ENCODE measurements around the gene RFX4.

The RFX4 gene

DNA sequence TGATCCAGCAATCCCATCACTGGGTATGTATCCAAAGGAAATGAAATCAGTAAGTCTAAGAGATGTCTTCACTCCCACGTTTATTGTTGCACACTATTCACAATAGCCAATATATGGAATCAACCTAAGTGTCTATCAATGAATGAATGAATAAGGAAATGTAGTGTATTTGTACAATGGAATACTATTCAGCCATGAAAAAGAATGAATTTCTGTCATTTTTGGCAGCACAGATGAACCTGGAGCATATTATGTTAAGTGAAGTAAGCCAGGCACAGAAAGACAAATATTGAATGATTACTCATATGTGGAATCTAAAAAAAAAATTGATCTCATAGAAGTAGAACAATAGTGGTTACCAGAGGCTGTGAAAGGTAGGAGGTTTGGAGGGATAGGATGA is 30.6 kb upstream of the RFX4 start:
- DNase-seq (ENCODE audit: low read depth in 1 of 2, low spot score in 1 of 2), result no peak
- H3K4me3 ChIP-seq (replicated peaks; ENCODE audit: insufficient read depth, low read length), result no peak overlapping the region
- no peaks in the 10 kb centered on the region for H3K27me3 ChIP-seq (ENCODE audit: insufficient read depth, poor library complexity, severe bottlenecking)
- no peak for TF ChIP-seq GABPA (IDR thresholded peaks at IDR 0.05; ENCODE audit: low read depth)
- TF ChIP-seq, protein P1, sequence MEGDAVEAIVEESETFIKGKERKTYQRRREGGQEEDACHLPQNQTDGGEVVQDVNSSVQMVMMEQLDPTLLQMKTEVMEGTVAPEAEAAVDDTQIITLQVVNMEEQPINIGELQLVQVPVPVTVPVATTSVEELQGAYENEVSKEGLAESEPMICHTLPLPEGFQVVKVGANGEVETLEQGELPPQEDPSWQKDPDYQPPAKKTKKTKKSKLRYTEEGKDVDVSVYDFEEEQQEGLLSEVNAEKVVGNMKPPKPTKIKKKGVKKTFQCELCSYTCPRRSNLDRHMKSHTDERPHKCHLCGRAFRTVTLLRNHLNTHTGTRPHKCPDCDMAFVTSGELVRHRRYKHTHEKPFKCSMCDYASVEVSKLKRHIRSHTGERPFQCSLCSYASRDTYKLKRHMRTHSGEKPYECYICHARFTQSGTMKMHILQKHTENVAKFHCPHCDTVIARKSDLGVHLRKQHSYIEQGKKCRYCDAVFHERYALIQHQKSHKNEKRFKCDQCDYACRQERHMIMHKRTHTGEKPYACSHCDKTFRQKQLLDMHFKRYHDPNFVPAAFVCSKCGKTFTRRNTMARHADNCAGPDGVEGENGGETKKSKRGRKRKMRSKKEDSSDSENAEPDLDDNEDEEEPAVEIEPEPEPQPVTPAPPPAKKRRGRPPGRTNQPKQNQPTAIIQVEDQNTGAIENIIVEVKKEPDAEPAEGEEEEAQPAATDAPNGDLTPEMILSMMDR (IDR thresholded peaks at IDR 0.05; ENCODE audit: insufficient read depth, low read length), result no peak
- TF ChIP-seq, protein P2, sequence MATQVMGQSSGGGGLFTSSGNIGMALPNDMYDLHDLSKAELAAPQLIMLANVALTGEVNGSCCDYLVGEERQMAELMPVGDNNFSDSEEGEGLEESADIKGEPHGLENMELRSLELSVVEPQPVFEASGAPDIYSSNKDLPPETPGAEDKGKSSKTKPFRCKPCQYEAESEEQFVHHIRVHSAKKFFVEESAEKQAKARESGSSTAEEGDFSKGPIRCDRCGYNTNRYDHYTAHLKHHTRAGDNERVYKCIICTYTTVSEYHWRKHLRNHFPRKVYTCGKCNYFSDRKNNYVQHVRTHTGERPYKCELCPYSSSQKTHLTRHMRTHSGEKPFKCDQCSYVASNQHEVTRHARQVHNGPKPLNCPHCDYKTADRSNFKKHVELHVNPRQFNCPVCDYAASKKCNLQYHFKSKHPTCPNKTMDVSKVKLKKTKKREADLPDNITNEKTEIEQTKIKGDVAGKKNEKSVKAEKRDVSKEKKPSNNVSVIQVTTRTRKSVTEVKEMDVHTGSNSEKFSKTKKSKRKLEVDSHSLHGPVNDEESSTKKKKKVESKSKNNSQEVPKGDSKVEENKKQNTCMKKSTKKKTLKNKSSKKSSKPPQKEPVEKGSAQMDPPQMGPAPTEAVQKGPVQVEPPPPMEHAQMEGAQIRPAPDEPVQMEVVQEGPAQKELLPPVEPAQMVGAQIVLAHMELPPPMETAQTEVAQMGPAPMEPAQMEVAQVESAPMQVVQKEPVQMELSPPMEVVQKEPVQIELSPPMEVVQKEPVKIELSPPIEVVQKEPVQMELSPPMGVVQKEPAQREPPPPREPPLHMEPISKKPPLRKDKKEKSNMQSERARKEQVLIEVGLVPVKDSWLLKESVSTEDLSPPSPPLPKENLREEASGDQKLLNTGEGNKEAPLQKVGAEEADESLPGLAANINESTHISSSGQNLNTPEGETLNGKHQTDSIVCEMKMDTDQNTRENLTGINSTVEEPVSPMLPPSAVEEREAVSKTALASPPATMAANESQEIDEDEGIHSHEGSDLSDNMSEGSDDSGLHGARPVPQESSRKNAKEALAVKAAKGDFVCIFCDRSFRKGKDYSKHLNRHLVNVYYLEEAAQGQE (IDR thresholded peaks at IDR 0.05; ENCODE audit: insufficient replicate concordance, low read depth), result no peak
- no peak for TF ChIP-seq POLR2AphosphoS5 (IDR thresholded peaks at IDR 0.05; ENCODE audit: low read depth)
- TF ChIP-seq SPI1 (IDR thresholded peaks at IDR 0.05; ENCODE audit: borderline replicate concordance, low read depth), result no peak
- no peak overlapping the region for H3K27ac ChIP-seq (replicated peaks)

- no peak overlapping the region for H3K4me3 ChIP-seq (replicated peaks; ENCODE audit: insufficient read depth, low read length)
- peaks cover 12% of the 10 kb centered on the region for H3K27me3 ChIP-seq (ENCODE audit: insufficient read depth, poor library complexity, severe bottlenecking)
- no peak for DNase-seq (ENCODE audit: low read depth in 1 of 2, low spot score in 1 of 2)
- no peak overlapping the region for H3K27ac ChIP-seq (replicated peaks)
- TF ChIP-seq SPI1 (IDR thresholded peaks at IDR 0.05; ENCODE audit: borderline replicate concordance, low read depth), result no peak
- TF ChIP-seq, protein P2 (IDR thresholded peaks at IDR 0.05; ENCODE audit: insufficient replicate concordance, low read depth), result no peak
- no peak for TF ChIP-seq POLR2AphosphoS5 (IDR thresholded peaks at IDR 0.05; ENCODE audit: low read depth)
Observed at GRCh38 chr12:106564678-106565329, 18.0 kb upstream of the RFX4 start.

DNA sequence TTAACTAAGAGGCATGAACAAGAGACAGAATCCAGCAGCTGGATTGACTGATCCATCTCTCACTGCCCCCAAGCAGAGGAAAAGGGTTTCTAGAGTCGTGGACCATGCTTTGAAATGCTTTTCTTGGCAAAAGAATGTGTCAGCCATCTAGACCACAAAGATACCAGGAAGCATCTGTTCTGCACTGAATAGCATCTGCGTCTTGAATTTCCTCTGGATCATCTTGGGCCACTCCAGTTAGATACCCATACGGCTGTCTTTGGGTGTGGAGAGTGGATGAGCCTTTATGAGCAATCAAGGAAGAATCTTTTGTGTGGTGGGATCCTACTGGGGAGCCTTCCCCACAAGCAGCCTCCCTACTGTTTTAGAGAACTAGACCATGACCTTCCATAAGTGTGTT is 16.0 kb upstream of the RFX4 start:
- Histone ChIP-seq H3K27ac (replicated peaks) (no peak overlapping the region), H3K4me3 (replicated peaks; ENCODE audit: insufficient read depth, low read length) (no peak overlapping the region), H3K27me3 (ENCODE audit: insufficient read depth, poor library complexity, severe bottlenecking) (peaks cover 12% of the 10 kb centered on the region)
- no peak for DNase-seq (ENCODE audit: low read depth in 1 of 2, low spot score in 1 of 2)
- TF ChIP-seq, protein P2 (IDR thresholded peaks at IDR 0.05; ENCODE audit: insufficient replicate concordance, low read depth), result no peak

DNA sequence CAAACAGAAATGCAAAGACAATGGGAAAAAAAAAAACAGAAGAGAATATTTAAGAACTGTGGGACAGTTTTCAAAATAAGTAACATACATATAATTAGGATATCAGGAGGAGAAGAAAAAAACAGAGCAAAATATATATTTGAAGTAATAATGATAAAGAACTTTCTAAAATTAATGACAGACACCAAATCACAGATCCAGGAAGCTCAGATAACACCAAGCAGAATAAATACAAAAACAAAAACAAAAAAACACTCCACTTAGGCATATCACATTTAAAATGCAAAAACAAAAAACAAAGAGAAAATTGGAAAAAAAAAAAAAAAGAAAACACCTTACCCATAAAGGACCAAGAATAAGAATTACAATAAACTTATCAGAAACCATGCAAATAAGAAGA is 9.6 kb upstream of the RFX4 start:
- DNase-seq (ENCODE audit: low read depth in 1 of 2, low spot score in 1 of 2), result no peak
- TF ChIP-seq POLR2AphosphoS5 (IDR thresholded peaks at IDR 0.05; ENCODE audit: low read depth) (no peak), SPI1 (IDR thresholded peaks at IDR 0.05; ENCODE audit: borderline replicate concordance, low read depth) (no peak), GABPA (IDR thresholded peaks at IDR 0.05; ENCODE audit: low read depth) (no peak)
- TF ChIP-seq, protein P2 (IDR thresholded peaks at IDR 0.05; ENCODE audit: insufficient replicate concordance, low read depth), result no peak
- TF ChIP-seq, protein P1 (IDR thresholded peaks at IDR 0.05; ENCODE audit: insufficient read depth, low read length), result no peak
- no peak overlapping the region for H3K4me3 ChIP-seq (replicated peaks; ENCODE audit: insufficient read depth, low read length)
- H3K27ac ChIP-seq (replicated peaks), result no peak overlapping the region
- H3K27me3 ChIP-seq (ENCODE audit: insufficient read depth, poor library complexity, severe bottlenecking), result peaks cover 9% of the 10 kb centered on the region

Measured in HL-60 (cell line).